Aorta (tissue), 5 donors: ENCODE measurements around the gene KDELR3. TPM values are rescaled to one million over a fixed set of nuclear protein-coding genes. Genes with fewer than 3 reads are reported as not detected.

Source experiments
- ATAC-seq: fragments of 200-7000 bp; cut with Tn5 transposase; one replicate; pipeline ENCODE4 v1.9.1; 2022; ENCODE audit warnings: moderate library complexity; ENCODE audit not compliant: low FRiP score
- DNase-seq, 2 donors: peaks; one replicate each; pipeline ENCODE4 v3.0.0-alpha.2; 2020
- H3K27ac ChIP-seq, 2 donors: one replicate each; pipeline ENCODE4 v1.5.1; 2013; ENCODE audit warnings: low read length in 2 of 2, mild to moderate bottlenecking in 2 of 2, moderate library complexity in 2 of 2, control low read depth in 1 of 2, inconsistent platforms in 1 of 2, low read depth in 1 of 2
- H3K27me3 ChIP-seq, 2 donors: one replicate each; pipeline ENCODE4 v1.6.1; 2013; ENCODE audit warnings: control low read depth in 1 of 2, low read length in 1 of 2, mild to moderate bottlenecking in 1 of 2, moderate library complexity in 1 of 2; ENCODE audit not compliant: insufficient read depth in 2 of 2, control insufficient read depth in 1 of 2
- H3K36me3 ChIP-seq, 2 donors: one replicate each; pipeline ENCODE4 v1.6.1; 2013; ENCODE audit warnings: control low read depth in 1 of 2, low read length in 1 of 2, mild to moderate bottlenecking in 1 of 2; ENCODE audit not compliant: insufficient read depth in 2 of 2, control insufficient read depth in 1 of 2
- H3K4me1 ChIP-seq, 2 donors: one replicate each; pipeline ENCODE4 v1.6.1; 2013; ENCODE audit warnings: low read length in 2 of 2, control low read depth in 1 of 2, mild to moderate bottlenecking in 1 of 2, moderate library complexity in 1 of 2; ENCODE audit not compliant: insufficient read depth in 2 of 2, control insufficient read depth in 1 of 2
- H3K4me3 ChIP-seq, 2 donors: one replicate each; pipeline ENCODE4 v1.5.1; 2013; ENCODE audit warnings: low read length in 2 of 2, control low read depth in 1 of 2, mild to moderate bottlenecking in 1 of 2
- H3K9me3 ChIP-seq: one replicate; pipeline ENCODE4 v1.6.1; 2013; ENCODE audit warnings: mild to moderate bottlenecking, low read length; ENCODE audit not compliant: control insufficient read depth
- WGBS, 2 donors: extraction: QIAGEN DNeasy Blood & Tissue Kit; methylation state at CpG; one replicate each; pipeline ENCODE4 v1.1.7; 2013; 5-methylcytosine and 5-hydroxymethylcytosine counted together
- intact Hi-C, 2 donors: fragments of 100-400 bp; cut with DNase I; formaldehyde crosslinking; loops; one replicate each; pipeline versions ENCODE4 v1.14.2 to v1.15.0; 2022
- polyA plus RNA-seq, 2 donors: library from polyadenylated mRNA; stranded (reverse); fragments of 200-250 nt; gene quantifications; one replicate each; pipeline ENCODE4 v1.2.3, GENCODE V29; 2013
- total RNA-seq, 2 donors: library from RNA; stranded (reverse); fragmentation: NEBNext Ultra II Directional; extraction: Animal tissue kit (Norgen Biotek cat#: 25700); gene quantifications; one replicate each; pipeline ENCODE4 v1.2.1, GENCODE V29; 2021
- donor health status: healthy with polysubstance abuse.
- donor health status: Bipolar disorder and iron deficiency.
- donor health status: DM: no; HTN: no; CAD: no.
- donor health status: DM: no; HTN: no; CAD: no.
- donor health status: DM: yes; HTN: yes; CAD: no.

KDELR3 gene
- total and polyA plus RNA-seq, 4 donors: 12.9 to 25.8 (median 20.8) TPM

GRCh38 chr22:38482662-38483308, 14.9 kb downstream of the KDELR3 start:
- Histone ChIP-seq H3K4me1 (no peaks in the 10 kb centered on the region), H3K27ac (no peak overlapping the region), H3K27me3 (no peaks in the 10 kb centered on the region), H3K9me3 (no peaks in the 10 kb centered on the region), H3K4me3 (no peak overlapping the region), H3K36me3 (peaks cover 13 to 14% of the 10 kb centered on the region in 2 donors)
- 93 to 95% methylated on average over 6 of the region's 6 CpGs for WGBS, 2 donors
- intact Hi-C loops: no loop called here
- ATAC-seq (no peak), DNase-seq (no peak)

- ATAC-seq: no peak
- Histone ChIP-seq H3K36me3 (peaks cover 16 to 17% of the 10 kb centered on the region in 2 donors), H3K27ac (no peak overlapping the region), H3K4me1 (no peaks in the 10 kb centered on the region), H3K27me3 (no peaks in the 10 kb centered on the region), H3K4me3 (no peak overlapping the region), H3K9me3 (no peaks in the 10 kb centered on the region)
- intact Hi-C loops: no loop called here
- no peak for DNase-seq
- 34 to 41% methylated on average over 1 of the region's 1 CpG for WGBS, 2 donors
Observed at GRCh38 chr22:38484244-38484643, 16.3 kb downstream of the KDELR3 start.

- Histone ChIP-seq H3K4me3 (no peak overlapping the region), H3K9me3 (no peaks in the 10 kb centered on the region), H3K4me1 (no peaks in the 10 kb centered on the region), H3K27me3 (no peaks in the 10 kb centered on the region), H3K36me3 (peaks cover 16 to 19% of the 10 kb centered on the region in 2 donors), H3K27ac (no peak overlapping the region)
- WGBS, 2 donors: 40 to 49% methylated on average over 5 of the region's 5 CpGs
- no peak for DNase-seq
- intact Hi-C loops: no loop called here
- peak; percentile 17 for ATAC-seq
Observed at GRCh38 chr22:38485783-38486182, 17.9 kb downstream of the KDELR3 start.

GRCh38 chr22:38487946-38488345, 20.1 kb downstream of the KDELR3 start:
- intact Hi-C loops: no loop called here
- no peak overlapping the region for H3K27ac ChIP-seq

GRCh38 chr22:38489142-38489541, 21.2 kb downstream of the KDELR3 start:
- no peak for ATAC-seq
- Histone ChIP-seq H3K4me3 (no peak overlapping the region), H3K27ac (no peak overlapping the region), H3K27me3 (no peaks in the 10 kb centered on the region), H3K9me3 (no peaks in the 10 kb centered on the region), H3K36me3 (peaks cover 12 to 13% of the 10 kb centered on the region in 2 donors), H3K4me1 (no peaks in the 10 kb centered on the region)
- WGBS, 2 donors: 85 to 87% methylated on average over 17 of the region's 17 CpGs
- no peak for DNase-seq
- intact Hi-C loops: no loop called here

More at GRCh38 chr22:38487946-38488345, 20.1 kb downstream of the KDELR3 start:
- H3K9me3 ChIP-seq: no peaks in the 10 kb centered on the region
- WGBS, 2 donors: 76 to 78% methylated on average over 6 of the region's 6 CpGs
- ATAC-seq (no peak), DNase-seq (no peak)
- H3K27me3 ChIP-seq: no peaks in the 10 kb centered on the region
- no peak overlapping the region for H3K4me3 ChIP-seq
- H3K4me1 ChIP-seq: no peaks in the 10 kb centered on the region
- peaks cover 11 to 15% of the 10 kb centered on the region in 2 donors for H3K36me3 ChIP-seq

- no peak for ATAC-seq
- H3K4me1 ChIP-seq: no peaks in the 10 kb centered on the region
- intact Hi-C loops: no loop called here
- H3K27me3 ChIP-seq: no peaks in the 10 kb centered on the region
- no peaks in the 10 kb centered on the region for H3K9me3 ChIP-seq
- H3K27ac ChIP-seq: no peak overlapping the region
- H3K4me3 ChIP-seq: no peak overlapping the region
- H3K36me3 ChIP-seq: peaks cover 12 to 13% of the 10 kb centered on the region in 2 donors
- no peak for DNase-seq
- WGBS, 2 donors: 69 to 73% methylated on average over 7 of the region's 7 CpGs
Observed at GRCh38 chr22:38489561-38490145, 21.8 kb downstream of the KDELR3 start.

GRCh38 chr22:38490475-38490874, 22.6 kb downstream of the KDELR3 start:
- Histone ChIP-seq H3K4me1 (no peaks in the 10 kb centered on the region), H3K4me3 (no peak overlapping the region), H3K27ac (peak overlapping the region in 1 of 2 donors; percentile 44), H3K27me3 (no peaks in the 10 kb centered on the region), H3K36me3 (peaks cover 11 to 14% of the 10 kb centered on the region in 2 donors), H3K9me3 (no peaks in the 10 kb centered on the region)
- DNase-seq (no peak), ATAC-seq (no peak)
- intact Hi-C loops: no loop called here
- 46 to 57% methylated on average over 2 of the region's 2 CpGs for WGBS, 2 donors

GRCh38 chr22:38490915-38491314, 23.0 kb downstream of the KDELR3 start:
- Histone ChIP-seq H3K4me1 (no peaks in the 10 kb centered on the region), H3K27me3 (no peaks in the 10 kb centered on the region), H3K4me3 (no peak overlapping the region), H3K36me3 (peaks cover 11 to 12% of the 10 kb centered on the region in 2 donors), H3K27ac (no peak overlapping the region), H3K9me3 (no peaks in the 10 kb centered on the region)
- intact Hi-C loops: no loop called here
- WGBS, 2 donors: 4 to 6% methylated on average over 1 of the region's 1 CpG
- peak; percentile 87 for ATAC-seq
- peak in 1 of 2 donors; percentile 79 for DNase-seq
